Measurements from ENCODE around the gene HS1BP3. TPM values are rescaled to one million over a fixed set of nuclear protein-coding genes. Genes with fewer than 3 reads are reported as not detected.

HS1BP3 gene
- total RNA-seq, 1 donor from 2014 or later, result 33.6 TPM

- Mint-ChIP-seq H3K9me3 (ENCODE audit: unreplicated experiment) (no peaks in the 10 kb centered on the region), H3K27me3 (ENCODE audit: unreplicated experiment) (peaks cover 22% of the 10 kb centered on the region), H3K4me3 (ENCODE audit: unreplicated experiment) (no peak overlapping the region), H3K4me1 (ENCODE audit: unreplicated experiment) (peaks cover 25% of the 10 kb centered on the region), H3K27ac (ENCODE audit: unreplicated experiment) (peak overlapping the region; percentile 15), H3K36me3 (ENCODE audit: low read depth, unreplicated experiment) (peaks cover 37% of the 10 kb centered on the region)
- no peak for DNase-seq (ENCODE audit: low spot score)
- TF ChIP-seq CTCF (IDR thresholded peaks at IDR 0.05; ENCODE audit: unreplicated experiment), result no peak
Observed at GRCh38 chr2:20647738-20648137, 3.2 kb downstream of the HS1BP3 start.

- Mint-ChIP-seq H3K9me3 (ENCODE audit: unreplicated experiment) (no peaks in the 10 kb centered on the region), H3K4me1 (ENCODE audit: unreplicated experiment) (peaks cover 20% of the 10 kb centered on the region), H3K27ac (ENCODE audit: unreplicated experiment) (no peak overlapping the region), H3K36me3 (ENCODE audit: low read depth, unreplicated experiment) (peaks cover 37% of the 10 kb centered on the region), H3K4me3 (ENCODE audit: unreplicated experiment) (no peak overlapping the region), H3K27me3 (ENCODE audit: unreplicated experiment) (peaks cover 21% of the 10 kb centered on the region)
- no peak for DNase-seq (ENCODE audit: low spot score)
- no peak for TF ChIP-seq CTCF (IDR thresholded peaks at IDR 0.05; ENCODE audit: unreplicated experiment)
Observed at GRCh38 chr2:20647211-20647610, 3.7 kb downstream of the HS1BP3 start.

GRCh38 chr2:20646446-20646845 lies 4.5 kb downstream of the HS1BP3 start:
- Mint-ChIP-seq H3K36me3 (ENCODE audit: low read depth, unreplicated experiment) (peaks cover 40% of the 10 kb centered on the region), H3K4me1 (ENCODE audit: unreplicated experiment) (peaks cover 16% of the 10 kb centered on the region), H3K27ac (ENCODE audit: unreplicated experiment) (no peak overlapping the region), H3K4me3 (ENCODE audit: unreplicated experiment) (no peak overlapping the region), H3K9me3 (ENCODE audit: unreplicated experiment) (no peaks in the 10 kb centered on the region), H3K27me3 (ENCODE audit: unreplicated experiment) (peaks cover 15% of the 10 kb centered on the region)
- no peak for DNase-seq (ENCODE audit: low spot score)
- no peak for TF ChIP-seq CTCF (IDR thresholded peaks at IDR 0.05; ENCODE audit: unreplicated experiment)

- H3K4me3 Mint-ChIP-seq (ENCODE audit: unreplicated experiment), result no peak overlapping the region
Observed at GRCh38 chr2:20645761-20646160, 5.1 kb downstream of the HS1BP3 start.

GRCh38 chr2:20645301-20645701 lies 5.6 kb downstream of the HS1BP3 start:
- Mint-ChIP-seq H3K4me3 (ENCODE audit: unreplicated experiment) (no peak overlapping the region), H3K27me3 (ENCODE audit: unreplicated experiment) (peaks cover 16% of the 10 kb centered on the region), H3K27ac (ENCODE audit: unreplicated experiment) (no peak overlapping the region), H3K4me1 (ENCODE audit: unreplicated experiment) (peaks cover 11% of the 10 kb centered on the region), H3K36me3 (ENCODE audit: low read depth, unreplicated experiment) (peaks cover 43% of the 10 kb centered on the region), H3K9me3 (ENCODE audit: unreplicated experiment) (no peaks in the 10 kb centered on the region)
- DNase-seq (ENCODE audit: low spot score), result no peak
- TF ChIP-seq CTCF (IDR thresholded peaks at IDR 0.05; ENCODE audit: unreplicated experiment), result no peak

More at GRCh38 chr2:20645761-20646160, 5.1 kb downstream of the HS1BP3 start:
- peaks cover 43% of the 10 kb centered on the region for H3K36me3 Mint-ChIP-seq (ENCODE audit: low read depth, unreplicated experiment)
- no peaks in the 10 kb centered on the region for H3K9me3 Mint-ChIP-seq (ENCODE audit: unreplicated experiment)
- H3K4me1 Mint-ChIP-seq (ENCODE audit: unreplicated experiment), result peaks cover 13% of the 10 kb centered on the region
- DNase-seq (ENCODE audit: low spot score), result no peak
- no peak for TF ChIP-seq CTCF (IDR thresholded peaks at IDR 0.05; ENCODE audit: unreplicated experiment)
- H3K27ac Mint-ChIP-seq (ENCODE audit: unreplicated experiment), result no peak overlapping the region
- peaks cover 13% of the 10 kb centered on the region for H3K27me3 Mint-ChIP-seq (ENCODE audit: unreplicated experiment)

Measured in endothelial cell (in vitro differentiated cells).